Anterior cingulate cortex (tissue), 58 donors: ENCODE data around the gene LKAAEAR1.

ENCODE experiments used
- DNase-seq, 58 donors: peaks; one replicate each; lab custom pipeline; 2025; lab: John Stamatoyannopoulos, UW

The LKAAEAR1 gene

GRCh38 chr20:64111841-64112641, 27.8 kb upstream of the LKAAEAR1 start:
- DNase-seq = peak in 2 of 58 donors; percentile 40 to 56

- no peak for DNase-seq
Measured at GRCh38 chr20:64110411-64111068, 26.3 kb upstream of the LKAAEAR1 start.

DNA sequence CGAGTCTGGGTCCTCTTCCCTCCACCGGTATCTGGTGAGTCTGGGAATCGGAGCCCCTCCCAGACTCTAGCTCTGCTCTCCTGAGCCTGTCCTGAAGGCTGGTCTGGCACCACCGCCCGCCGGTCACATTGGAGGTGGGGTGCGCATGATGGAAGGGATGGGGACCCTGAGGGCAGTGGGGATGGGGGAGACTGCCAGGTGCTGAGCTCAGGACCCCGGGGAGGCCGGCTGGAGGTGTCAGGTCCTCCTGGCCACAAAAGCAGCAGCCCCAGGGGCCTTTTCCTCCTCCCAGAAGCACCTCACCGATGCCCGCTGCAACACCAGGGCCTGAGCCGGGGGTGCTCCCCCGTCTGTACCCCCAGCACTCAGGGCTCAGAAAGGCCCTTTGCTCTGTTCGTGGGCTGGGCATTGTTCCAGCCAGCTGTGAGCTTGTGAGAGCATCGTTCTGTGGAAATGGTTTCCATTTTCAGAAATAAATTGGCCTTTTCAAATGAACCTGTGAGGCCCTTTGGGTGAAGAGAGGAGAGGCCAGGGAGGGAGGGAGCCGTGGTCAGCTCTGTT, 25.7 kb upstream of the LKAAEAR1 start:
- DNase-seq = peak in 5 of 58 donors; percentile 20 to 49 (median 23)

DNA sequence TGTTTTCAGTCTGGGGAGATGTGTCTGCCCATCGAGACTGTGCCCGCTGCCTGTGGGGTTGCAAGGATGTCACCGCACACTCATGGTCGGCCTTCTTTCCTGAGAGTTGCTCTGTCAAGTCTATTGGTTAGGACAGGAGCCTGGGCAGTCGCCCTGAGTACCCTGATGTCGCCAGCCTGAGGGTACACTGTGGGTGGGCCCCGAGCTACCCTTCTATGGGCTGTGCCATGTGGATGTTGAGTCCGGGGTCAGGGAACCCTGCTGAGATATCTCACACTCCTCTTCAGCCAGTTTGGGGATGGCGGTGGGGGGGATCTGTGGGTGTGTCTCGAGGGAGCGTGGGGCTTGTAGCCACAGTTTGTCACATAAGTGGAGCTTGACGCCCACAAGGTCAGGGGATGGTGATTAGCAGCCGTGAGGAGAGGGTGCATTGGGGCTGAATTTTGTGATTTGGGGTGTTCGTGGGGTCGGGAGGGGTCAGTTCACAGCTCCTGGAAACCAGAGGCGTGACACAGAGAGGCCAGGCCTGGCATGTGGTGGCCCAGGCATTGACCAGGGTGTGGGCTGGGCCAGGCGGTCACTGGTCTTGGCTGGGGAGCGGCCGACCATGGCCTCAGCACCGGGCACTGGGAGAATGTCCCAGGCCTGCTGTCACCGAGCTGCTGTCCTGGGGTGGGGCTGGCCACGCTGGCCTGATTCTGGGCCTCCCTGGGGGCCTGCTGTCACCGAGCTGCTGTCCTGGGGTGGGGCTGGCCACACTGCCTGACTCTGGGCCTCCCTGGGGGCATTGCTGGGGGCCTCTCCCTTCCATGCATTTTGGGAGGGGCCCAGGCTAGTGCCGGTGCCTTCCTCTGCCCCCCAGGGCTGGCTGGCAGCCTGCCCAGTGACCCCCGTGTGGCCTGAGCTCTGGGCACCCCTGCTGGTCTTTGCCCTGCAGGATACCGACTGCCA, 24.8 kb upstream of the LKAAEAR1 start:
- DNase-seq = no peak

DNA sequence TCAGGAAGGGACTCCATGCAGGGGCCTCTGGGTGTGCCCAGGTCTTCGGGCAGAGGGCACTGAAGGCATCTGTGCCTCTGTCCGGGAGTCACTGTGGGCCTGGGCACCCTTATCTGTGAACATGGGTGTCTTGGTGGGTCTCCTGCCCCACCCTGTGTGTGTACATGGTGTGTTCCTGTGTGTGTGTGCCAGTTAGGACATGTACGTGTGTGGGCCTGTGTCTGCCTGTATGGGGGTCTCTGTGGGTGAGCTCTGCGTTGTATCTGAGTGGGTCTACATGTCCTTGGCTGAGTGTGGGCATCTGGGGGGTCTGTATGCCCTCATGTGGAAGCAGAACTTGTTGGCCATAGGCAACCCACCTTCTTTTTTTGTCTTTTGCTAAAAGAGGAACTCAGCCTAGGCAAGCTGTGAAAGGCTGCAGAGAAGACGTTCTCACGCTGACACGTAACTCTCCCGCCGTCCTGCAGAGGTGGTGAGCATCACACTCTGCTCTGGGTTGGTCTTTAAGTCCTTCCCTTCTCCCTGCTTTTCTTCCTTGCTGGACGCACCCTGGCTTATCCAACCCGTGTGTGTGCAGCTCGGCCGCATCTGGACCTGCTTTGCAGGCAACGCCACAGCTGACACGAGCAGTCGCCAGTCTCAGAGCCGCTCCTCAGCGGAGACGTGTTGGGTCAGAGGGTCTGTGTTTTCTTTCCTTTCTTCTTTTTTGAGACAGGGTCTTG, 23.7 kb upstream of the LKAAEAR1 start:
- peak in 1 of 58 donors; percentile 30 for DNase-seq

GRCh38 chr20:64106981-64107735, 23.0 kb upstream of the LKAAEAR1 start, which contains the start of gene NPBWR2:
NPBWR2 (minus strand) TSS chr20:64107565; CDS start chr20:64106831, 734 bp downstream.
- peak in 1 of 58 donors; percentile 18 for DNase-seq

DNA sequence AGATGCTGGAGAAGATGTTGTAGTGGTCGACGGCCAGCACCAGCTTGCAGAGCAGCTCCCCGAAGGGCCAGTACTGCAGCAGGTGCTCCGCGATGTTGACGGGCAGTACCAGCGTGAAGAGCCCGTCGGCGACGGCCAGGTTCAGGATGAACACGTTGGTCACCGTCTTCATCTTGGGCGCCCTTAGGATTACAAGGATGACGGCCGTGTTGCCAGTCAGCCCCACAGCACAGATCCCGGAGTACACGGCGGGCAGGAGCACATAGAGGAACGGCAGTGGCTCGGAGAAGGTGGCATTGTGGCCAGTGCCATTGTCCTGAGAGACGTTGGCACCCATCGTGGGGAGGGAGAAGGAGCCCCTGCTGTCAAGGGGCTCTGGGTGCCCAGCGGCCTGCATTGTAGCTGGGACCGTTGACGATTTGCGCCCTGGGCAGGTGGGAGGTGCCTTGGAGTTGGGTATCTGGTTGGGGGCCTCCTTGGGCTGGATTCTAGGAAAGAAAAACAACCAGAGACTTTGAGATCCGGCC, 22.3 kb upstream of the LKAAEAR1 start:
- no peak for DNase-seq

- DNase-seq = no peak
Measured at GRCh38 chr20:64105846-64106434, 21.7 kb upstream of the LKAAEAR1 start.

GRCh38 chr20:64104667-64105451, 20.7 kb upstream of the LKAAEAR1 start:
- no peak for DNase-seq

GRCh38 chr20:64103871-64104666, 19.9 kb upstream of the LKAAEAR1 start:
- DNase-seq = no peak

- DNase-seq = peak in 12 of 58 donors; percentile 20 to 60 (median 45)
Measured at GRCh38 chr20:64102647-64103354, 18.6 kb upstream of the LKAAEAR1 start.

DNA sequence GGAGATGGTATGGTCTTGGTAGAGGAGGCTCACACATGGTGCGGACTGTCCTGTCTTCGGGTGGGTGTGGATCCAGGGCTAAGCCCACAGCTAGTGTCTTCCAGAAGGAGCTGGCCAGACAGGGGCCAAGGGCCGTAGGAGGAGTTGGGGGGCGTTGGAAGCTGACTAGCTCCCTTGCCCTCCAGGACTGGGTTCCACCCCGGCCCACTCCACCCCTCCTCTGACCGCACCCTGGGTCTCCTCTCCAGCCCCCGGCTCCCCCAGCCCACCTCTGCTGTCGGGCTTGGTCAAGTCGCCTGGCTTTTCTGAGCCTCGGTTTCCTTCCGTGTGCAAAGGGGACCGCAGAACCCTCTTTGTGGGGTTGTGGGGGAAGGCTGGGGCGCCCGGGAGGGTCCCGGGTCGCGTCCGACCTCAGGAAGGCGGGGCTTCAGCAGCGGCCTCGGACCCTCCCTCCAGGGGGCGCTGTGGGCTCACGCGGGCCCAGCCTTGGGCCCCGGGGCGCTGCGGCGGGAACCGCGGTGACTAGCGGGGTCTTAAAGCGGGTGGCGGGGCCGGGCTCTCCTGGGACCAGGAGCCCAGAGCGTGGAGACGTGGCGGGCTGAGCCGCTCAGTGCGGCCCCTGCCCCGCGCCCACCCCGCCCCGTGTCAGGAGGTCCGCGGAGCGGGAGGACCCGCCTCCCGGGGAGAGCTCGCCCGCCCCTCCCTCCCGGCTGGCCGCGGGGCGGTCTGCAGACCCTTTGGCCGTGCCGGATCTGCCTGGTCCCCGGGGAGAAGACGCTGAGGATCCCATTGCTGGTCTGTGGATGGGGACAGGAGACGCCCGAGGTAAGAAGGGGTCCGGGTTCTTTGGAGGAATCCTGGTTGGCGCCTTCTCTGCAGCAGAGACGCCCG, 17.8 kb upstream of the LKAAEAR1 start:
- peak in 2 of 58 donors; percentile 26 to 44 for DNase-seq

GRCh38 chr20:64100946-64101688, 16.9 kb upstream of the LKAAEAR1 start:
- no peak for DNase-seq

- no peak for DNase-seq
Measured at GRCh38 chr20:64100566-64100888, 16.3 kb upstream of the LKAAEAR1 start.
